GM12892 (cell line): ENCODE measurements around the gene CD99L2.

Experiments used
- DNase-seq: peaks from one replicate; pipeline ENCODE4 v3.0.0; 2011; ENCODE audit not compliant: insufficient read length
- FAIRE-seq: peaks from 2 replicates; lab custom pipeline; 2011; peaks lifted over from hg19 to GRCh38; lab: Jason Lieb, UNC
- POLR2A ChIP-seq: IDR thresholded peaks from 2 replicates; pipeline ENCODE4 v1.6.1; 2011; ENCODE audit warnings: low read depth, low read length, control low read depth
- POLR2AphosphoS5 ChIP-seq: IDR thresholded peaks from 2 replicates; pipeline ENCODE4 v1.6.1; 2011; ENCODE audit warnings: low read depth, low read length, control low read depth
- TAF1 ChIP-seq: IDR thresholded peaks from 2 replicates; pipeline ENCODE4 v1.6.1; 2011; ENCODE audit warnings: low read depth, mild to moderate bottlenecking, control low read depth, low read length, borderline replicate concordance

CD99L2 gene

DNA sequence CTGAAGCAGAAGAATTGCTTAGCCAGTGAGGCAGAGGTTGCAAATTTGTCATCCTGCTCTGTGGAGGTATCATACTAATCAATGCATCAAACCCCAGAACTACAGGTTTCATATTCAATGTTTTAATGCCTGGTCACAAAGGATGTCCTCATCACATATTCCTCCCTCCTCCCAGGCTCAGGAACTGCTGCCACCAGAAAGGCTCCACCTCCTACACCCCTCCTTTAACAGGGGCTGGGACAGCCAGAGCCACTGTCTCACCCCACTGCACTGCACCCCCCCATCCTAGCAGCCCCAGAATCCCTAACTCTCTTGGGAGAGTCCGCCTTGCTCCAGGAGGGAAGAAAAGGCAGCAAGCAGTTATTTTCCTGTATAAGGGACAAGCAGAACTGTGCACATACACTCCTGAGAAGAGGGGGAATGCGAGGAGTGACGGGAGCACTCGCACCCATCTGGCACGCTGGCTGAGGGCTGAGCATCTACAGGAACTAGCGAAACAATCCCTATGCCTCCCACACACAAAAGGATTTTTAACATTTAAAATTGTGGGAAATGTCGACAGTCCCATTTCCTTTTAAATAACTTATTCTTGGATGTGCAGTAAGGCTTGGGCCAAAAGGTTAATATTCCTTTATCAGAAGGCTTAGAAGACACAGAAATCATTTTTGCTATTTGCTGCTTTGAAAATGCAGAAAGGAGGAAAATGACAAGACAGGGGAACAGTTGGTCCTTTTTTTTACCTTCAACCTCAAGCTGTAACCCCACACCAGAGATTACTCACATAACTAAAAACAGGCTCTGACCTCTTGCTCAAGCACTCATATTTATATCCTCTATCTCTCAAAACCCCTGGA, 27.8 kb downstream of the CD99L2 start:
- TF ChIP-seq POLR2AphosphoS5, result no peak
- TF ChIP-seq TAF1, result no peak
- no peak for TF ChIP-seq POLR2A
- DNase-seq, result no peak
- FAIRE-seq, result no peak

DNA sequence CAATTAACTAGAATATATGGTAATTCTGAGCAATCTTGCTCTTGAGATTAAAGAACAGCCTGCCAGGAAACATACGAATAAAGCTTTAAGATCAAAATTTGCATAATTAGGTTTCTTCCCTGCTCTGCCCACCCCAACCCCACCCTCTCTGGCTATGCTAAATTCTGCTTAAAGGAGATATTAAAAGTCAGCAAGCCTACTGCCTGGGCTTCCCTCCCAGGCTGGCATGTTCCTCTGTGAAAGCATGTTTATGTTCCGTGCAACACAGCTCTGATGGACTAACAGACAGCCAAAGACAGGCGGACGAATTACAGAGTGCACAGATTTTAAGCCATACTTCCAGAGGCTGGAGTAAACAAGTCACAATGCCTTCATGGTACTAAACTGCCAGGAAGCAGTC, 28.4 kb downstream of the CD99L2 start:
- TF ChIP-seq TAF1, result no peak
- no peak for TF ChIP-seq POLR2A
- no peak for TF ChIP-seq POLR2AphosphoS5
- no peak for DNase-seq
- peak; percentile 38 for FAIRE-seq

DNA sequence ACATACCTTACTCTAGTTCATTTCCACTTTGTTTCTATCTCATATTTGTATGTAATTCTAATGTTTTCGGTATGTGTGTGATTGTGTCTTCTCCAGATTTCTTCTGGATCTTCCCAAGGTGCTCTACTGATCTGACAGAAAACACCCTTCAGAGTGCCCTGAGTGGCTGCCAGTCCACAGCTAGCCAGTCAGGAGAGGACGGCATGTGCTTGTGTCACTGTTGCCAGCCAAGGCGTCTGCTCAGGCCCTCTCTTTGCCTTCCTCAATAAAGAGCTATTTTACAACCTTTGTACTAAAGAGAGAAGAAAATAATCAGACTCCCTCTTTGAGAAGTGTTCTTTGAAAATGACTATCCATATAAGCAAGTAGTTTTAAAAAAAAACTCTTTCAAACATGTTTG, 29.0 kb downstream of the CD99L2 start:
- TF ChIP-seq POLR2A (no peak), TAF1 (no peak), POLR2AphosphoS5 (no peak)
- FAIRE-seq, result no peak
- DNase-seq, result no peak

DNA sequence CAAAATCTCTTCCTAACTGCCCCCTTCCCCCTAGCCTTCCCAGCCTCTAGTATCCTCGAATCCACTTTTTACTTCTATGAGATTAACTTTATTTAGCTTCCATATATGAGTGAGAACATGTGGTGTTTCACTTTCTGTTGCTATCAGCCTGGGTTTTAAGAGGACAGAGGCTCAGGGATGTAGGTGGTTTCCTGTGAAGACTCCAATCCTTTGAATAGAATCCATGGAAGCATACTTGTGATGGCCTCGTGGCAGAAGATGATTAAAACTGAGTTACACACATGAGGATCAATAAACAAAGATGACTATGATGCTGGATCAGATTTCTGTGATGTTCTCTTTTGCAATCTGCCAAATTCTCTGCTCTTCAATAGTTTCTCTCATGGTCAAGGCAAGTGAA, 29.8 kb downstream of the CD99L2 start:
- TF ChIP-seq POLR2AphosphoS5, result no peak
- no peak for TF ChIP-seq TAF1
- no peak for TF ChIP-seq POLR2A
- peak; percentile 57 for FAIRE-seq
- DNase-seq, result no peak

DNA sequence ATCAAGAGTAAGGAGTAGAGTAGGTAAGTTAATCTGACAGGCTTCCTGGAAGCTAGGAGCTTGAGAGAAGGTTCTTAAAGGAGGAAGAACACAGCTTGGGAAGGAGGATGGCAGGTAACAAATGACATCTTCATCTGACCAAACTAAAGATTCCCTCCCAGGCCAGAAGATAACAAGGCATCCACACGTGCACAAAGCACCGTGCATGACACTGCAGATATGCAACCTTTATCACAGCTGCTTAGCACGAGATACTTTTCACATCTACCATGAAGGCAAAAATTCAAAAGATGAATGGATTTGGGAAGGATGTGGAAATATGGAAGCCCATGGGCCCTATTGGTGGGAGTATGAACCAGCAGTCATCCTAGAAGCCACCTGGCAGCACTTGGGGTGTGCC, 34.3 kb downstream of the CD99L2 start:
- no peak for DNase-seq
- TF ChIP-seq POLR2AphosphoS5, result no peak
- TF ChIP-seq POLR2A, result no peak
- no peak for TF ChIP-seq TAF1
- no peak for FAIRE-seq

DNA sequence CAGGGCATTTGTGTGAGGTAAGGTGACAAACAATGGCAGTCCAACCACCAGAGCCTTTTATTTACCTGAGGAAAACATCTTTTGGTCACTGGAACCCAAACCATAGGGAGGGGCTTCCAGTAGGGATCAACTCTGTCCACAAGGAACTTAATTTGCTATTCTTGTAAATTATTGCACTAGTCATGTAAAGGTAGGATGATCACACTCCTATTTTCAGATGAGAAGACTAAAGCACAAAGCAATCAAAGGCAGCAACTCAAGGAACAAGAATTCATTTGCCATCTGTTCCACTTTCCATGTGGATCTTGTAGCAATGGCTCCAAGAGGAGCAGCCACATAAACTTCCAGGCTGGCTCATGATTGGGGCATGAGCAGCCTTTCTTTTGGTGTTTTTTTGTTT, 35.3 kb downstream of the CD99L2 start:
- DNase-seq (no peak), FAIRE-seq (no peak)
- TF ChIP-seq TAF1 (no peak), POLR2AphosphoS5 (no peak), POLR2A (no peak)

DNA sequence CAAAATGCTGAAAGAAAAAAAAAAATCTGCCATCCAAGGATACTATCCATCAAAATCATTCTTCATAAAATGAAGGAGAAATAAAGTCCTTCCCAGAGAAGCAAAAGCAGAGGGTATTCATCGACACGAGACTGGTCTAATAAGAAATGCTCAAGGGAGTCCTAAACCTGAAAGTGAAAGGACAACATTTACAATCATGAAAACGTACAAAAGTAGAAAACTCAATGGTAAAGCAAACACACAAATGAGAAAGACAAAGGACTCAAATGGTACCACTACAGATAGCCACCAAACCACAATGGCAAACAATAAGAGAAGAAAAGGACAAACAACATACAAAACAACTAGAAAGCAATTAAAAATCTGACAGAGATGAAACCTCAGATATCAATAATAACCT, 41.0 kb downstream of the CD99L2 start:
- FAIRE-seq (no peak), DNase-seq (no peak)
- TF ChIP-seq POLR2AphosphoS5, result no peak
- TF ChIP-seq POLR2A, result no peak
- no peak for TF ChIP-seq TAF1

DNA sequence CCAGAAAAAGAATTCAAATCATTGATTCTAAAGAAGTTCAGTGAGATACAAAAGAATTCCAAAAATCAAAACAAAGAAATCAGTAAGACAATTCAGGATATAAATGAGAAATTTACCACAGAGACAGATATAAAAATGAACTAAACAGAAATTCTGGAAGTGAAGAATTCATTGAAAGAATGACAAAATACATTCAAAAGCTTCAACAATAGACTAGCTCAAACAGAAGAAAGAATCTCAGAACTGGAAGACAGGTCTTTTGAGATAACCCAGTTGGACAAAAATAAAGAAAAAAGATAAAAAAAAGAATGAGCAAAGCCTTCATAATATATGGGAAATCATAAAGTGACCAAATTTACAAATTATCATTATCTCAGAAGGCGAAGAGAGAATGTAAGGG, 41.7 kb downstream of the CD99L2 start:
- FAIRE-seq (no peak), DNase-seq (no peak)
- no peak for TF ChIP-seq POLR2AphosphoS5
- TF ChIP-seq POLR2A, result no peak
- TF ChIP-seq TAF1, result no peak

DNA sequence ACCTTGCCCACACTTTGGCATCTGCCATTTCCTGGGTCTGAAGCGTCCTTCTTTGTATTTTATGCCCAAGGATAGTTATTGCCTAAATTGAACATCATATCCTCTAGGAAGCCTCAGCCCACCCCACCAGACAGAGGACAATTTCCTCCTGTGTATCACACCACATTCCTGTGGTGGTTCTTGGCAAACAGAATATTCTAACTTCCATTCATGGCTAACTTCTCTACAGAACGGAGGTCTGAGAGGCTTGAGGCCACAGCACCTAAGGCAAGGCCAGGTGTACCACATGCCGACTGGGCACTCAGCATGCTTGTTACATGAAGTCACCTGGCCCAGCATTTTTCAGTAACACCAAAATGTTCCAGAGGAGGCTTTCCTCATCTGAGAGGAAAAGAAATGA, 42.4 kb downstream of the CD99L2 start:
- FAIRE-seq, result no peak
- DNase-seq, result no peak
- TF ChIP-seq TAF1, result no peak
- TF ChIP-seq POLR2AphosphoS5, result no peak
- no peak for TF ChIP-seq POLR2A

DNA sequence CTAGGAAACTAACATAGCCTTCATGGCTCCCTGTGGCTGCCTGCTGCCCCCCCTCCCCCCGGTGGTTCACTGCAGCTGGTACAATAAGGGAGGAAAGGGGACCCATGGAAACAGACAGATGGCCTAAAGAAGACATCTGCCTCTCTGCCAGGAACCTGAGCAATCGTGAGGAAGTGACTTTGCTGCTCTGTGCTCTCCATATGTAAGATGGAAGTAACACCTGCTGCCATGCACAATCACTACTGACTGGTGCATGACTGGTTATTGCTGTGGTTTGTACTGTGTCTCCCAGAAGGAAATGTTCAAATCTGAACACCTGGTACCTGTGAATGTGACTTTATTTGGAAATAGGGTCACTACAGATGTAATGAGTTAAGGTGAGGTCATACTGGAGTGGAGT, 43.6 kb downstream of the CD99L2 start:
- DNase-seq, result no peak

DNA sequence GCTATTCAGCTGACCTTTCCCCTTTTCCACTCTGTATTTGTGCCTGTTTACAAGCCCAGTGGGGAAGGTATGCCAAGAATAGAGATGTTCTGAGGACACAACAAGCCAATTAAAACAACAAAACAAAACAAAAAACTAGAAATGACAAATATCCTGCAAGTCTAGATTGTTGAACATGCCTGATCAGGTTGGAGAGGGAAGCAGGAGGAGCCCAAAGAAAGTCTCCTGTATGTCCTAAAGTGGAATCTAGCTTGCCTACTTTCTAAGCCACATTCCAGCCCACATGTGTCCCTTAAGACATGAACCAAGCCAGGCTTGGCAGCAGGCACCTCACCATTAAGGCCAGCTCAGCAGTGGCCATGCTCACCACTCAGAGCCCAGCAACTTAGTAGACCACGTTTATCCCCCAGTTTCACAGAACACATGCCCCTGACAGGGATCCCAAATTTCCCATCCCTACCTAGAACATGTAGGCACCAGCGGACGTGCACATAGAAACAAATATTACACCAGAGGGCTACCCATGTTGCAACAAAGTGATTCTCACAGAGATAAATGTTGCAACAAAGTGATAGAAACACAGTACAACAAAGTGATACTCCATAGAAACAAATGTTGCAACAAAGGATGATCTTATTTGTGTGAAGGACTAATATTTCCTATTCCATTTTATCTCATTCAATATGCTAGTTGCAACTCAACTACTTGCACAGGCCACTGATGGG, 48.3 kb downstream of the CD99L2 start:
- TF ChIP-seq POLR2AphosphoS5, result no peak
- TF ChIP-seq POLR2A, result no peak
- no peak for TF ChIP-seq TAF1
- FAIRE-seq, result no peak

More for the DNA sequence above, 43.6 kb downstream of the CD99L2 start:
- FAIRE-seq, result peak; percentile 40
- TF ChIP-seq TAF1, result no peak
- no peak for TF ChIP-seq POLR2AphosphoS5
- no peak for TF ChIP-seq POLR2A

DNA sequence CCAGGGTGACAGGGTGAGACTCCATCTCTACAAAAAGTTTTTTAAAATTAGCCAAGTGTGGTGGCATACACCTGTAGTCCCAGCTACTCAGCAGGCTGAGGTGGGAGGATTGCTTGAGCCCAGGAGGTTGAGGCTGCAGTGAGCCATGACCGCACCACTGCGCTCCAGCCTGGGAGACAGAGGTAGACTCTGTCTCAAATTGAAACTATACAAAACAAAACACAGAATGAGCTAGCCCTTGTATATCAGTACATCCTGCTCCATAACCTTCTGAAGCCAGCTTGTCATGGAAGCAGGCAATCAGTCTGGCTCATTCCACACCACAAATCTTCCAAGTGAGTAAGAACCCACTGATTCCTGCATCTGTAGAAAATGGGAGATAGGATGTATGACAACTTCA, 49.0 kb downstream of the CD99L2 start:
- no peak for DNase-seq
- TF ChIP-seq TAF1 (no peak), POLR2A (no peak), POLR2AphosphoS5 (no peak)
- FAIRE-seq, result peak; percentile 87

More for the DNA sequence above, 48.3 kb downstream of the CD99L2 start:
- DNase-seq, result no peak

DNA sequence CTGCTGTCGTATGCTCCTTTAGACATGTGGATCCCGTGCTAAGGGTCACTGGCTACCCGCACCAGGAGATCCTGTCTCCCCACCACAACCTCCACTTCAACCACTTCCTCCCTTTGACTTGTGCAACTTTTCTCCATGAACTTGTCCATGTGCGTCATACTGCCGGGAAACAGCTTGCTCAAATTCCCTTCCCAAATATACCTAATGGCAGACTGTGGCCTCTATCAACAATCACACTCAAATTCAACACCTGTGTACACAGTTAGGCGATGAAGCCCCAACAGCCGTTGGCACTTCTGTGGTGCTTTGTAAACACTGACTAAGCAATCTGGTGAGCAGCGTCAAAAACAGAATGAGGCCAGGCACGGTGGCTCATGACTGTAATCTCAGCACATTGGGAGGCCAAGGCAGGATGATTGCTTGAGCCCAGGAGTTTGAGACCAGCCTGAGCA, 49.5 kb downstream of the CD99L2 start:
- FAIRE-seq (peak; percentile 74), DNase-seq (no peak)
- no peak for TF ChIP-seq POLR2AphosphoS5
- TF ChIP-seq TAF1, result no peak
- no peak for TF ChIP-seq POLR2A
